PC-9 (cell line): ENCODE measurements around the gene ADGRE1. TPM values are rescaled to one million over a fixed set of nuclear protein-coding genes. Genes with fewer than 3 reads are reported as not detected.

Experiments used
- BruUV-seq: library from RNA; stranded (reverse); fragments of 400-500 nt; replicated peaks from 2 replicates; lab custom pipeline; 2021; lab: Mats Ljungman, UMichigan
- CTCF ChIA-PET: fragments of 300-600 bp; sonication (Branson Sonifier 250); formaldehyde crosslinking; loops from one replicate; lab custom pipeline; 2022; ENCODE audit warnings: antibody characterized with exemption; lab: Charles Lee
- POLR2A ChIA-PET: fragments of 300-600 bp; sonication (Branson Sonifier 250); formaldehyde crosslinking; loops from one replicate; lab custom pipeline; 2022; ENCODE audit warnings: antibody characterized with exemption; ENCODE audit not compliant: unreplicated experiment; lab: Charles Lee
- DNase-seq, 2 experiments: peaks; one replicate each; pipeline versions ENCODE4 v3.0.0 to v3.0.0-alpha.2; 2015 to 2022; ENCODE audit warnings: mixed read lengths in 1 of 2
- H2AFZ ChIP-seq: fragments of 200-600 bp; sonication (generic); 2 replicates; pipeline ENCODE4 v1.8.1; 2017; ENCODE audit warnings: antibody characterized with exemption
- H3F3A ChIP-seq: fragments of 200-600 bp; sonication (generic); 2 replicates; pipeline ENCODE4 v1.8.1; 2017; ENCODE audit warnings: antibody characterized with exemption, mild to moderate bottlenecking, low read depth; ENCODE audit not compliant: insufficient read depth
- H3K27ac ChIP-seq: fragments of 200-600 bp; sonication (generic); 2 replicates; pipeline ENCODE4 v1.6.1; 2016; ENCODE audit warnings: mixed run types
- H3K27me3 ChIP-seq: fragments of 200-600 bp; sonication (generic); 2 replicates; pipeline ENCODE4 v1.6.1; 2016; ENCODE audit warnings: low read depth, mixed run types; ENCODE audit not compliant: insufficient read depth
- H3K36me3 ChIP-seq: fragments of 200-600 bp; sonication (generic); 2 replicates; pipeline ENCODE4 v1.6.1; 2016; ENCODE audit warnings: low read depth, mixed run types
- H3K4me1 ChIP-seq: fragments of 200-600 bp; sonication (generic); replicated peaks from 2 replicates; pipeline ENCODE4 v1.6.1; 2016; ENCODE audit warnings: mixed run types; ENCODE audit not compliant: insufficient read depth
- H3K4me2 ChIP-seq: fragments of 200-600 bp; sonication (generic); 2 replicates; pipeline ENCODE4 v1.6.1; 2017; ENCODE audit warnings: mixed run types
- H3K4me3 ChIP-seq: fragments of 200-600 bp; sonication (generic); 2 replicates; pipeline ENCODE4 v1.6.1; 2016; ENCODE audit warnings: mixed run types
- H3K79me2 ChIP-seq: fragments of 200-600 bp; sonication (generic); 2 replicates; pipeline ENCODE4 v1.6.1; 2017; ENCODE audit warnings: low read depth, mixed run types
- H3K9me2 ChIP-seq: fragments of 200-600 bp; sonication (generic); 2 replicates; pipeline ENCODE4 v1.8.1; 2017; ENCODE audit warnings: mild to moderate bottlenecking; ENCODE audit not compliant: insufficient read depth
- H3K9me3 ChIP-seq: fragments of 200-600 bp; sonication (generic); 2 replicates; pipeline ENCODE4 v1.8.1; 2016; ENCODE audit warnings: low read depth; ENCODE audit not compliant: insufficient read depth
- H4K20me1 ChIP-seq: fragments of 200-600 bp; sonication (generic); 2 replicates; pipeline ENCODE4 v1.8.1; 2017; ENCODE audit not compliant: insufficient read depth
- CTCF ChIP-seq: fragments of 200-600 bp; sonication (generic); conservative IDR thresholded peaks from 2 replicates; pipeline ENCODE4 v1.6.1; 2017; ENCODE audit warnings: mixed run types, antibody characterized with exemption, mild to moderate bottlenecking, moderate library complexity
- EZH2 ChIP-seq: fragments of 200-600 bp; sonication (generic); IDR thresholded peaks from 2 replicates; pipeline ENCODE4 v1.8.0; 2017; ENCODE audit warnings: antibody characterized with exemption, low read depth
- intact Hi-C: fragments of 100-400 bp; cut with micrococcal nuclease; formaldehyde crosslinking; loops from one replicate; pipeline ENCODE4 v1.10.0; 2022; ENCODE audit not compliant: unreplicated experiment
- total RNA-seq: library from RNA; stranded (reverse); gene quantifications from 2 replicates; pipeline ENCODE4 v1.2.3, GENCODE V29; 2021

The ADGRE1 gene
- total RNA-seq, 1 experiment from 2014 or later, result not detected

- CTCF ChIA-PET, result no interaction called here
- no peaks in the 10 kb centered on the region for H4K20me1 ChIP-seq
- H3K27ac ChIP-seq, result no peak overlapping the region
- H3F3A ChIP-seq, result no peaks in the 10 kb centered on the region; the same call in 1 of the 2 replicates
- no peaks in the 10 kb centered on the region for H3K9me2 ChIP-seq
- H3K4me1 ChIP-seq, result no peaks in the 10 kb centered on the region
- no peak for DNase-seq
- POLR2A ChIA-PET, result no interaction called here
- no peaks in the 10 kb centered on the region for H3K9me3 ChIP-seq
- TF ChIP-seq EZH2, result no peak
- TF ChIP-seq CTCF, result no peak
- H3K4me2 ChIP-seq, result no peak overlapping the region
- H3K4me3 ChIP-seq, result no peak overlapping the region
- H3K36me3 ChIP-seq, result no peaks in the 10 kb centered on the region
- no TSS peak for BruUV-seq
- H3K27me3 ChIP-seq, result peaks cover 26% of the 10 kb centered on the region
- no peak overlapping the region for H2AFZ ChIP-seq
- intact Hi-C loops, result no loop called here
- H3K79me2 ChIP-seq, result no peaks in the 10 kb centered on the region
Observed at GRCh38 chr19:6873708-6874431, 13.5 kb upstream of the ADGRE1 start.

GRCh38 chr19:6875218-6875617, 12.2 kb upstream of the ADGRE1 start:
- no peak overlapping the region for H2AFZ ChIP-seq
- no peaks in the 10 kb centered on the region for H3K9me2 ChIP-seq
- no peaks in the 10 kb centered on the region for H4K20me1 ChIP-seq
- intact Hi-C loops, result no loop called here
- H3K79me2 ChIP-seq, result no peaks in the 10 kb centered on the region
- H3K36me3 ChIP-seq, result no peaks in the 10 kb centered on the region
- no TSS peak for BruUV-seq
- H3K4me2 ChIP-seq, result no peak overlapping the region
- TF ChIP-seq EZH2, result no peak
- H3K4me3 ChIP-seq, result no peak overlapping the region
- no peaks in the 10 kb centered on the region; the same call in 1 of the 2 replicates for H3F3A ChIP-seq
- POLR2A ChIA-PET, result no interaction called here
- no peaks in the 10 kb centered on the region for H3K9me3 ChIP-seq
- no peaks in the 10 kb centered on the region for H3K4me1 ChIP-seq
- no peak for DNase-seq
- H3K27me3 ChIP-seq, result peaks cover 39% of the 10 kb centered on the region
- H3K27ac ChIP-seq, result no peak overlapping the region
- CTCF ChIA-PET, result no interaction called here

DNA sequence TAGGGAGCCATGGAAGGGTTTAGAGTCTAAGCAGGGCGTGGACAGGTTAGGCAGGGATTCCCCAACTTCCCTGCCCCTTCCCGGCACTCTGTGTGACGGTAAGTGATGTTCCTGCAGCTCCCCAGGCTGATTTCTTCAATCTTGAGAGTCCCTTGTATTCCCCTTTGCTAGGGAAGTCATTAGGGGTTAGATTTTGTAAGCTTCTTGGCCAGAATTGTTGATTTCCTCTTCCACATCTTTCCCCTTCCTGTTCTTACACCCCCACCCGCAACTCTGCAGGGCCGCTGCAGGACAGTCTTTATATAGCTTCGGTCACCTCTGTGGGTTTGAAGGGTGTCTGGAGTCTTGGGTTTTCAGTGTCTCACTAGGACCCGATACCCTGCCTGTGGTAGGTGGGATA, 10.6 kb upstream of the ADGRE1 start:
- DNase-seq, result no peak
- no TSS peak for BruUV-seq
- no peaks in the 10 kb centered on the region for H3K4me1 ChIP-seq
- no peaks in the 10 kb centered on the region for H3K79me2 ChIP-seq
- H3K27ac ChIP-seq, result no peak overlapping the region
- ChIA-PET CTCF (interaction anchor here (0.6 kb wide), 1 partner anchor 15 kb away, joined by 3 read pairs; no protein-coding TSS in a partner anchor), POLR2A (no interaction called here)
- no peaks in the 10 kb centered on the region for H3K9me2 ChIP-seq
- no peaks in the 10 kb centered on the region for H3K9me3 ChIP-seq
- intact Hi-C loops, result no loop called here
- H3K36me3 ChIP-seq, result no peaks in the 10 kb centered on the region
- H2AFZ ChIP-seq, result no peak overlapping the region
- no peak overlapping the region for H3K4me2 ChIP-seq
- no peaks in the 10 kb centered on the region for H4K20me1 ChIP-seq
- no peak for TF ChIP-seq CTCF
- TF ChIP-seq EZH2, result no peak
- peaks cover 48% of the 10 kb centered on the region for H3K27me3 ChIP-seq
- H3K4me3 ChIP-seq, result no peak overlapping the region
- H3F3A ChIP-seq, result no peaks in the 10 kb centered on the region
